ENCODE data around the gene SCFD2.

- TF ChIP-seq CTCF (IDR thresholded peaks at IDR 0.05; ENCODE audit: low read depth, low read length) (no peak), EZH2phosphoT487 (IDR thresholded peaks at IDR 0.05; ENCODE audit: low read depth) (no peak)
Observed at GRCh38 chr4:52868133-52868532, 497.7 kb downstream of the SCFD2 start.
